Hepatocyte (in vitro differentiated cells): Measurements from ENCODE around the gene OR9A2.

ENCODE experiments used
- CTCF ChIP-seq: fragments of 200-600 bp; sonication (generic); IDR thresholded peaks from 2 replicates; pipeline ENCODE4 v1.5.1; 2016; ENCODE audit warnings: antibody characterized with exemption, mild to moderate bottlenecking; ENCODE audit not compliant: poor library complexity
- EZH2 ChIP-seq: fragments of 200-600 bp; sonication (generic); IDR thresholded peaks from 2 replicates; pipeline ENCODE4 v1.6.1; 2016; ENCODE audit warnings: antibody characterized with exemption, mild to moderate bottlenecking, borderline replicate concordance
- EZH2phosphoT487 ChIP-seq: fragments of 200-600 bp; sonication (generic); IDR thresholded peaks from one replicate; pipeline ENCODE4 v1.6.1; 2018; ENCODE audit warnings: antibody characterized with exemption, mild to moderate bottlenecking, low read depth, moderate library complexity; ENCODE audit not compliant: unreplicated experiment, severe bottlenecking

- no peak for TF ChIP-seq CTCF
- no peak for TF ChIP-seq EZH2phosphoT487
- no peak for TF ChIP-seq EZH2
Measured at GRCh38 chr7:143027683-143028082, 751 bp upstream of the OR9A2 start.
